ENCODE results near the gene CYTH4.

GRCh38 chr22:37245740-37246139, 36.6 kb upstream of the CYTH4 start:
- TF ChIP-seq ZNF614 (CRISPR knock-in tag; IDR thresholded peaks at IDR 0.05; ENCODE audit: borderline replicate concordance) (no peak), ZNF878 (CRISPR knock-in tag; IDR thresholded peaks at IDR 0.05) (no peak), HNRNPH1 (optimal IDR thresholded peaks at IDR 0.05; ENCODE audit: low read depth, low read length) (no peak), CTCF (CRISPR knock-in tag; IDR thresholded peaks at IDR 0.05) (no peak), SP1 (IDR thresholded peaks at IDR 0.05) (no peak), SP1 (CRISPR knock-in tag; IDR thresholded peaks at IDR 0.05) (no peak), KLF15 (CRISPR knock-in tag; IDR thresholded peaks at IDR 0.05; ENCODE audit: borderline replicate concordance) (no peak), IRF2 (CRISPR knock-in tag; IDR thresholded peaks at IDR 0.05) (no peak), ZBTB40 (IDR thresholded peaks at IDR 0.05) (no peak), ZBTB40 (CRISPR knock-in tag; IDR thresholded peaks at IDR 0.05) (no peak), ZBTB33 (CRISPR knock-in tag; IDR thresholded peaks at IDR 0.05) (no peak), ZNF263 (CRISPR knock-in tag; IDR thresholded peaks at IDR 0.05) (no peak), KDM1A (CRISPR knock-in tag; IDR thresholded peaks at IDR 0.05) (no peak), ZNF674 (CRISPR knock-in tag; IDR thresholded peaks at IDR 0.05; ENCODE audit: low read depth) (no peak), HNF4A (CRISPR knock-in tag; IDR thresholded peaks at IDR 0.05) (no peak)
